Activated CD8-positive, alpha-beta memory T cell treated with anti-CD3 and anti-CD28 coated beads, Interleukin-2, amount 10 ng/mL, durations not matched to agents 7 days and 5 days (primary cell): ENCODE data around the gene VAMP2. TPM values are rescaled to one million over a fixed set of nuclear protein-coding genes. Genes with fewer than 3 reads are reported as not detected.

Source experiments
- ATAC-seq: fragments of 150-1000 bp; cut with Tn5 transposase; one replicate; pipeline ENCODE4 v1.10.0; 2021; ENCODE audit warnings: moderate library complexity
- CTCF ChIA-PET: fragments of 350-600 bp; sonication (Branson Sonifier 250); formaldehyde crosslinking; loops from one replicate; lab custom pipeline; 2021; ENCODE audit warnings: antibody characterized with exemption; lab: Charles Lee
- DNase-seq: peaks from one replicate; pipeline ENCODE4 v3.0.0-alpha.2; 2020
- H3K27ac Mint-ChIP-seq: one replicate; pipeline ENCODE4 v1.8.0; 2021; ENCODE audit warnings: mild to moderate bottlenecking, mixed read lengths
- H3K27me3 Mint-ChIP-seq: one replicate; pipeline ENCODE4 v1.8.0; 2021; ENCODE audit warnings: mixed read lengths
- H3K36me3 Mint-ChIP-seq: one replicate; pipeline ENCODE4 v1.8.0; 2021; ENCODE audit warnings: mild to moderate bottlenecking, mixed read lengths
- H3K4me1 Mint-ChIP-seq: one replicate; pipeline ENCODE4 v1.8.0; 2021; ENCODE audit warnings: mixed read lengths
- H3K4me3 Mint-ChIP-seq: one replicate; pipeline ENCODE4 v1.8.0; 2021; ENCODE audit warnings: mild to moderate bottlenecking, moderate library complexity, mixed read lengths
- H3K9me3 Mint-ChIP-seq: one replicate; pipeline ENCODE4 v1.8.0; 2022; ENCODE audit warnings: low read depth, mixed read lengths
- total RNA-seq, 2 experiments: library from RNA; stranded (reverse); gene quantifications; one replicate each; pipeline ENCODE4 v1.2.3, GENCODE V29; 2021

Gene VAMP2
- 10 to 100 TPM; 47.6 to 68.9 TPM for total RNA-seq

GRCh38 chr17:8162233-8162996 lies at the start of gene VAMP2:
Gene VAMP2 (minus strand): TSS chr17:8162948. CDS start chr17:8162879, 69 bp downstream.
- peaks cover 57% of the 10 kb centered on the region for H3K4me1 Mint-ChIP-seq
- ATAC-seq (peak; percentile 61), DNase-seq (peak; percentile 90)
- no peaks in the 10 kb centered on the region for H3K27me3 Mint-ChIP-seq
- CTCF ChIA-PET = interaction anchor here (0.5 to 7.9 kb wide), 5 partner anchors 10 to 48 kb away, joined by 4 to 92 read pairs (median 5); partner anchors contain the start of genes AURKB and PER1
- peaks cover 19% of the 10 kb centered on the region for H3K36me3 Mint-ChIP-seq
- peak within 1 kb of the TSS; percentile 85 for H3K4me3 Mint-ChIP-seq
- no peaks in the 10 kb centered on the region for H3K9me3 Mint-ChIP-seq
- H3K27ac Mint-ChIP-seq = peak within 1 kb of the TSS; percentile 99

GRCh38 chr17:8210761-8211458 lies 48.2 kb upstream of the VAMP2 start:
- Mint-ChIP-seq H3K27me3 (no peaks in the 10 kb centered on the region), H3K9me3 (no peaks in the 10 kb centered on the region), H3K27ac (peak overlapping the region; percentile 99), H3K36me3 (peaks cover 34% of the 10 kb centered on the region), H3K4me3 (peak overlapping the region; percentile 100), H3K4me1 (peaks cover 33% of the 10 kb centered on the region)
- DNase-seq (no peak), ATAC-seq (no peak)
- CTCF ChIA-PET = interaction anchor here (0.9 to 2.9 kb wide), 20 partner anchors 10 to 137 kb away, joined by 3 to 25 read pairs (median 5); partner anchors contain the start of genes BORCS6 and SLC25A35

DNA sequence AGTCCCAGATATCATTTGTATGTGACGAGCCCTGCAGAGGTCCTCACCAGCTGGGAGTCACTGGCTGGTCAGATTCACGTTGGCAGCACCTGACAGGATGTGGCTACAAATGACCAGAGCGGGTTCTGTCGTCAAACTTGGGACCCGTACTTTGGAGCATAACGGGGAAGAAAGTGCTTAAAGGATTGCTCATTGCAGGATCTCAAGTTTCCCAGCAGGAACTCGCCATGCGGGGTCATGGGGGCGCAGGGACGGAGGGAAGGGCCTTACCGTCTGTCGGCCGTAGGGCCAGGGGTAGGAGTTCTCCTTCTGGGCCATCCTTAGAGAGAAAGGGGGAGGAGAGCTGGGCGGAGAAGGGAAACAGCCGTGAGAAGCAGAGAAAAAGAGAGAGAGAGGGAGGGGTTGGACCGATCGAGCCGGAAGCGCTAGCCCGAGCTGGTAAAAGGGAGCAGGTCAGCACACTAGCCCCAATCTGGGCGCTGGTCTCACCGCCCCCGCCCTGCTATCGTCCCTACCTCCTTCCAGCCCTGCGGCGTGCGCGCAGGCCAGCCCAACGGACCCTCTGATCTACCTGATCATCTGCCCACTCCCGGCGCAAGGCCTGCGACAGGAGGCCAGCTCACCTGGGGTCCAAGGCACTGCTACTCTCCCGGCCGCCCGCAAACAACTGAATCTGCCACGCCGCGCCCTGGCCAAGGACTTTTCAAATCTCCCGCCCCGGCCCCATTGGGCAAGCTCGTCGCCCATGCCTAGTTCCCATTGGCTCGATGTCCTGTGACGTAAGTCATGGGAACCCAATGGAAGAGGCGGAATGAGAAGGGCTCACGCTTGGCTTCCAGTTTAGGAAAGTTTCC lies 47.4 kb upstream of the VAMP2 start, which contains the start of gene AURKB:
AURKB (minus strand) TSS at position 669 of the 854 bp plus-strand sequence; CDS start at position 318, 351 bp downstream.
- Mint-ChIP-seq H3K9me3 (no peaks in the 10 kb centered on the region), H3K27ac (peak within 1 kb of the TSS; percentile 99), H3K4me3 (peak within 1 kb of the TSS; percentile 100), H3K4me1 (peaks cover 35% of the 10 kb centered on the region), H3K27me3 (no peaks in the 10 kb centered on the region), H3K36me3 (peaks cover 38% of the 10 kb centered on the region)
- CTCF ChIA-PET = interaction anchor here (0.9 to 2.9 kb wide), 19 partner anchors 9 to 91 kb away, joined by 3 to 25 read pairs (median 5); partner anchors contain the start of genes BORCS6 and SLC25A35
- ATAC-seq = peak; percentile 99
- DNase-seq = peak; percentile 97

GRCh38 chr17:8206536-8206935 lies 43.8 kb upstream of the VAMP2 start:
- H3K4me3 Mint-ChIP-seq = no peak overlapping the region
- H3K9me3 Mint-ChIP-seq = no peaks in the 10 kb centered on the region
- ATAC-seq (no peak), DNase-seq (no peak)
- H3K27me3 Mint-ChIP-seq = no peaks in the 10 kb centered on the region
- H3K36me3 Mint-ChIP-seq = peaks cover 60% of the 10 kb centered on the region
- H3K27ac Mint-ChIP-seq = peak overlapping the region; percentile 8
- CTCF ChIA-PET = interaction anchor here (0.7 to 1.3 kb wide), 2 partner anchors 15 to 20 kb away, joined by 3 to 6 read pairs; no protein-coding TSS in a partner anchor
- peaks cover 39% of the 10 kb centered on the region for H3K4me1 Mint-ChIP-seq

DNA sequence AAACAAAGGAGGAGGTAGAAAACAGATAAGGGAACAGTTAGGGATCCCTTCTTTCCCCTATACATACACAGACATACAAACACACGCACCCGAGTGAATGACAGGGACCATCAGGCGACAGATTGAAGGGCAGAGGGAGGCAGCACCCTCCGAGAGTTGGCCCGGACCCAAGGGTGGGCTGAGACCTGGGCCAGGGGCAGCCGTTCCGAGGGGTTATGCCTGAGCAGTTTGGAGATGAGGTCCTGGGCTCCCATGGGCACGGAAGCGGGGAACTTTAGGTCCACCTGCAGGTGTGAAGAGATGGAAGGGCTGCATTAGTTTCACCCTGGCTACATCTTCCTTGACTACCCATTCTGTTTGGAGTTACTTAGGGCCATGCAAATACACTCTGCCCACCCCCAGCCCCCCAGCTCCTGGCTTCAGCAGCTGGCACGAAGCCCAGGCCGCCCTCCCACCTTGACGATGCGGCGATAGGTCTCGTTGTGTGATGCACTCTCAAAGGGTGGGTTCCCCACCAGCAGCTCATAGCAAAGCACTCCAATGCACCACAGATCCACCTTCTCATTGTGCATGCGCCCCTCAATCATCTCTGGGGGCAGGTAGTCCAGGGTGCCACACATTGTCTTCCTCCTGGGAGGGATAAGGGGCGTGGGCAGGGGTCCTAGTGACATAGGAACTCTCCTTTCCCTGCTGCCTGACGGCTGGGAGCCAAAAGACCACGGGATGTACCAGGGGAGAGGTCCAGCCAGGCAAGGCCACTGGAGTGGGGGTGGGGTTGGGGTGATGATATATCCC lies 42.2 kb upstream of the VAMP2 start:
- peaks cover 40% of the 10 kb centered on the region for H3K4me1 Mint-ChIP-seq
- CTCF ChIA-PET = interaction anchor here (0.8 to 1.4 kb wide), 4 partner anchors 11 to 17 kb away, joined by 3 read pairs; partner anchors contain the start of gene BORCS6
- no peak for DNase-seq
- H3K36me3 Mint-ChIP-seq = peaks cover 63% of the 10 kb centered on the region
- no peak for ATAC-seq
- H3K27ac Mint-ChIP-seq = no peak overlapping the region
- H3K4me3 Mint-ChIP-seq = no peak overlapping the region
- no peaks in the 10 kb centered on the region for H3K27me3 Mint-ChIP-seq
- H3K9me3 Mint-ChIP-seq = no peaks in the 10 kb centered on the region

- no peak overlapping the region for H3K4me3 Mint-ChIP-seq
Observed at GRCh38 chr17:8192070-8192815, 29.5 kb upstream of the VAMP2 start.

DNA sequence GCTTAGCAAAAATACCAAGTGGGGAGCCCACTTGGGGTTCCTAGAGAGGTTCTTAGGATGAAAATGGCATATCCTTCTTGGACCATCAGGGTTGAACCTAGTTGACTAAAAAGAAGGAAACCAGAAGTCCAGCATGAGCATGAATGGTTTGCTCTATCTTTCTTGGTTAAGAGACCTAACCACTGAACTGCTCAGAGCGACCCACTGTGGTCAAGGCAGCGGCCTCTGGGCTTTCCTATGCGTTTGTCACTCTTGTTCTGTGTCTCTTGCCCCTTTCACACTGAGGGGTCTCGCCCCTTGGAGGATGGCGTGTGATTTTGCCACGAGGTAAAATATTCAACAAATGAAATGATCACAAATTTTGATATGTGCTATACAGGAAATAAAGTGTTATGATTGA lies 27.8 kb upstream of the VAMP2 start:
- H3K4me1 Mint-ChIP-seq = peaks cover 10% of the 10 kb centered on the region
- DNase-seq (no peak), ATAC-seq (no peak)
- CTCF ChIA-PET = interaction anchor here (0.7 to 11.4 kb wide), 18 partner anchors 9 to 193 kb away, joined by 3 to 124 read pairs (median 4); partner anchors contain the start of gene AURKB
- H3K9me3 Mint-ChIP-seq = no peaks in the 10 kb centered on the region
- H3K27ac Mint-ChIP-seq = no peak overlapping the region
- no peak overlapping the region for H3K4me3 Mint-ChIP-seq
- H3K36me3 Mint-ChIP-seq = no peaks in the 10 kb centered on the region
- no peaks in the 10 kb centered on the region for H3K27me3 Mint-ChIP-seq

More at GRCh38 chr17:8192070-8192815, 29.5 kb upstream of the VAMP2 start:
- CTCF ChIA-PET = interaction anchor here (0.5 to 11.4 kb wide), 8 partner anchors 7 to 107 kb away, joined by 3 to 124 read pairs (median 8); partner anchors contain the start of gene AURKB
- DNase-seq (peak; percentile 86), ATAC-seq (peak; percentile 42)
- no peak overlapping the region for H3K27ac Mint-ChIP-seq
- H3K4me1 Mint-ChIP-seq = peaks cover 23% of the 10 kb centered on the region
- no peaks in the 10 kb centered on the region for H3K27me3 Mint-ChIP-seq
- no peaks in the 10 kb centered on the region for H3K36me3 Mint-ChIP-seq
- H3K9me3 Mint-ChIP-seq = no peaks in the 10 kb centered on the region

GRCh38 chr17:8189711-8190477 lies 27.1 kb upstream of the VAMP2 start, which contains the start of gene BORCS6:
Gene BORCS6 (minus strand): TSS chr17:8190180. CDS start chr17:8190140, 40 bp downstream.
- CTCF ChIA-PET = interaction anchor here (0.7 to 11.4 kb wide), 18 partner anchors 9 to 194 kb away, joined by 3 to 124 read pairs (median 4); partner anchors contain the start of genes AURKB and CTC1
- H3K4me1 Mint-ChIP-seq = peaks cover 10% of the 10 kb centered on the region
- H3K36me3 Mint-ChIP-seq = no peaks in the 10 kb centered on the region
- no peak within 1 kb of the TSS for H3K4me3 Mint-ChIP-seq
- H3K27ac Mint-ChIP-seq = no peak within 1 kb of the TSS
- no peaks in the 10 kb centered on the region for H3K9me3 Mint-ChIP-seq
- H3K27me3 Mint-ChIP-seq = no peaks in the 10 kb centered on the region
- ATAC-seq (peak; percentile 70), DNase-seq (peak; percentile 99)

GRCh38 chr17:8189041-8189710 lies 26.4 kb upstream of the VAMP2 start:
- Mint-ChIP-seq H3K4me3 (no peak overlapping the region), H3K4me1 (peaks cover 12% of the 10 kb centered on the region), H3K36me3 (no peaks in the 10 kb centered on the region), H3K27ac (no peak overlapping the region), H3K27me3 (no peaks in the 10 kb centered on the region), H3K9me3 (no peaks in the 10 kb centered on the region)
- ATAC-seq = no peak
- DNase-seq = peak; percentile 57
- CTCF ChIA-PET = interaction anchor here (0.8 to 11.4 kb wide), 13 partner anchors 10 to 556 kb away, joined by 3 to 124 read pairs (median 3); partner anchors contain the start of genes AURKB, CTC1 and SLC25A35

GRCh38 chr17:8188263-8188839 lies 25.6 kb upstream of the VAMP2 start:
- Mint-ChIP-seq H3K9me3 (no peaks in the 10 kb centered on the region), H3K27ac (no peak overlapping the region), H3K4me3 (no peak overlapping the region), H3K27me3 (no peaks in the 10 kb centered on the region), H3K36me3 (no peaks in the 10 kb centered on the region), H3K4me1 (peaks cover 16% of the 10 kb centered on the region)
- ATAC-seq (no peak), DNase-seq (peak; percentile 59)
- CTCF ChIA-PET = interaction anchor here (0.8 to 11.4 kb wide), 15 partner anchors 12 to 557 kb away, joined by 3 to 124 read pairs (median 4); partner anchors contain the start of genes CTC1, SLC25A35 and TMEM107
